Heart left ventricle (tissue), 16 donors: ENCODE results near the gene PRIMA1. TPM values are rescaled to one million over a fixed set of nuclear protein-coding genes. Genes with fewer than 3 reads are reported as not detected.

ENCODE experiments used
- ATAC-seq, 4 donors: fragments of 200-7000 bp; cut with Tn5 transposase; one replicate each; pipeline ENCODE4 v1.9.1; 2020 to 2022; ENCODE audit warnings: moderate library complexity in 4 of 4, mild to moderate bottlenecking in 3 of 4, moderate number of reproducible peaks in 1 of 4
- DNase-seq, 5 donors: peaks; one replicate each; pipeline ENCODE4 v3.0.0-alpha.2; 2020
- H3K27ac ChIP-seq, 12 donors: fragments of 200-600 bp; sonication (generic) in 4 of 12; one replicate each; pipeline versions ENCODE4 v1.5.0 to v1.8.0; 2016 to 2022; ENCODE audit warnings: mild to moderate bottlenecking in 2 of 12
- H3K27me3 ChIP-seq, 9 donors: fragments of 200-600 bp; sonication (generic) in 2 of 9; one replicate each; pipeline versions ENCODE4 v1.5.1 to v1.8.0; 2016 to 2022; ENCODE audit warnings: mild to moderate bottlenecking in 3 of 9
- H3K36me3 ChIP-seq, 9 donors: fragments of 200-600 bp; sonication (generic) in 2 of 9; one replicate each; pipeline versions ENCODE4 v1.5.0 to v1.8.0; 2018 to 2022; ENCODE audit warnings: mild to moderate bottlenecking in 2 of 9
- H3K4me1 ChIP-seq, 12 donors: fragments of 200-600 bp; sonication (generic) in 4 of 12; one replicate each; pipeline versions ENCODE4 v1.5.0 to v1.8.0; 2016 to 2022; ENCODE audit warnings: mild to moderate bottlenecking in 3 of 12
- H3K4me3 ChIP-seq, 12 donors: fragments of 200-600 bp; sonication (generic) in 4 of 12; one replicate each; pipeline versions ENCODE4 v1.5.0 to v1.8.0; 2017 to 2022; ENCODE audit warnings: mild to moderate bottlenecking in 9 of 12, moderate library complexity in 4 of 12
- H3K9me3 ChIP-seq, 12 donors: fragments of 200-600 bp; sonication (generic) in 4 of 12; one replicate each; pipeline versions ENCODE4 v1.5.0 to v1.8.0; 2016 to 2022; ENCODE audit warnings: mild to moderate bottlenecking in 1 of 12
- CTCF ChIP-seq, 12 donors: fragments of 200-600 bp; sonication (generic) in 4 of 12; IDR thresholded peaks; one replicate each; pipeline versions ENCODE4 v1.5.0 to v1.8.0; 2018 to 2022; ENCODE audit warnings: antibody characterized with exemption in 12 of 12, mild to moderate bottlenecking in 5 of 12
- POLR2A ChIP-seq, 2 donors: fragments of 450-650 bp; IDR thresholded peaks; one replicate each; pipeline ENCODE4 v1.6.1; 2017; ENCODE audit warnings: antibody characterized with exemption in 2 of 2, mild to moderate bottlenecking in 2 of 2, moderate library complexity in 2 of 2
- WGBS, 4 donors: extraction: QIAGEN DNeasy Blood & Tissue Kit in 2 of 4; methylation state at CpG; one replicate each; pipeline versions ENCODE4 v1.1.5 to v1.1.7; 2013 to 2018; 5-methylcytosine and 5-hydroxymethylcytosine counted together
- intact Hi-C, 10 donors: fragments of 100-400 bp; cut with DNase I; formaldehyde crosslinking; loops; one replicate each; pipeline versions ENCODE4 v1.11.1 to v1.14.2; 2022
- polyA plus RNA-seq, 2 donors: library from polyadenylated mRNA; stranded (reverse); fragments of 200-250 nt; gene quantifications; one replicate each; pipeline ENCODE4 v1.2.3, GENCODE V29; 2013
- total RNA-seq, 9 donors: library from RNA; depleted of rRNA in 2 of 9; stranded (reverse); fragments of >200 nt in 2 of 9; fragmentation: NEBNext Ultra II Directional in 3 of 9; extraction: Animal tissue kit (Norgen Biotek cat#: 25700) in 3 of 9; gene quantifications; one replicate each; pipeline versions ENCODE4 v1.1.0 to v1.2.4, GENCODE V29; 2016 to 2023
- donor health status: ischemic (EF 13 %, LVEDD 7.1; RV severe dilation, severe dysfunction).
- donor health status: healthy with polysubstance abuse.
- donor health status: DM: no; HTN: yes; CAD: no.
- donor health status: DM: no; HTN: no; CAD: no.
- donor health status: ischemic (EF 25% LVEDD 6.9; RV normal size, moderate dysfunction).
- donor health status: ischemic (EF 25% LVEDD 5.7; RV mildly dilated, moderate dysfunction).
- donor health status: healthy.
- donor health status: DM: yes; HTN: yes; CAD: no.
- donor health status: ischemic (EF 35%, LVEDD 5.7; RV mildly dilated, moderate dysfunction).
- donor health status: nonischemic (EF 11% LVEDD 7.7; RV severe dilation, severe dysfunction).
- donor health status: DM: yes; HTN: yes; CAD: no.
- donor health status: PGD.
- donor health status: ischemic (EF 29% LVEDD 5.4; RV normal size, mild dysfunction).
- donor health status: nonischemic (EF 23%, LVEDD 6.1; RV moderate dilation, normal function).

PRIMA1 gene
- total and polyA plus RNA-seq, 11 donors, result 1.4 to 27.5 (median 5.0) TPM

DNA sequence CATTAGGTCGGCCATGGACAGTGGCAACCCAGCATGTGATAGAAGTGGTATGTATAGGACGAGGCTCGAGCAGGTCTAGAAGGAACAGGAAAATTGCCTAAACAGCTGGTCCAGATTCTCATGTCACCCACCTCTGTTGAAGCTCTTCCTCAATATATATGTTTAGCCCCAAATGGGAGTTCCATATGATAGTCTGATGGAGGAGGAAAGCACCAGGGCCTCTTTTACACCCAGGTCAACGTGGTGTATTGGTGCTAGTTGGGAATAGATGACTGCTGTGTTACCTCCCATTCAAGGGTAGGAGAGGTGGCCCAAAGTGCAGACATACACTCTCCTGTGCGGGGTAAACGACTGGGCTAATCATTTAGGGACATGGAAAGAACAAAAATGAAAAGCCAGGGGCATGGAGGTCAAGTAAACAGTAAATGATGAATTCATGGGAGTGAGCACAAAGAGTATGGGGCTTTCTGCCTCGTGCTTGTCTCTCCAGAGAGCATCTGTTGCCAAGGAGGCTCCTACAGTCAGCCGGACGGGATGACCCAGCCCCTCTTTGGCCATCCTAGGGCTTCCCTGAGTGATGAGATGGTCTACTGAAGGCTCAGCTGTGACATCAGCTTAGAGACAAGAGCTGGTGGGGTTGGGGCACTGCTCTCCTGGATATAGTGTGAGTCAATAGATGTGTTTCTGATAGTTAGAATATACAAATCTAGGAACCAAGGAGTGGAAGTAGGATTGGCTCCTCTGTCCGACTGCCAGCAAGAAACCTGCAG lies 5.5 kb upstream of the PRIMA1 start:
- H3K36me3 ChIP-seq, result no peaks in the 10 kb centered on the region
- intact Hi-C loops, result loop anchor here in 2 of 10 donors (10.0 kb wide), 1 partner anchor 101 kb away; no protein-coding TSS in a partner anchor
- ATAC-seq, result no peak
- no peak overlapping the region for H3K27ac ChIP-seq
- H3K4me1 ChIP-seq, result peaks cover 0 to 10% (median 5%) of the 10 kb centered on the region in 12 donors
- peaks cover 0 to 15% (median 0%) of the 10 kb centered on the region in 9 donors for H3K27me3 ChIP-seq
- no peaks in the 10 kb centered on the region for H3K9me3 ChIP-seq
- no peak for DNase-seq
- H3K4me3 ChIP-seq, result no peak overlapping the region
- TF ChIP-seq CTCF (IDR thresholded peaks at IDR 0.05) (no peak), POLR2A (IDR thresholded peaks at IDR 0.05) (no peak)
- WGBS, 4 donors, result 72 to 84% (median 78%) methylated on average over 10 of the region's 10 CpGs

DNA sequence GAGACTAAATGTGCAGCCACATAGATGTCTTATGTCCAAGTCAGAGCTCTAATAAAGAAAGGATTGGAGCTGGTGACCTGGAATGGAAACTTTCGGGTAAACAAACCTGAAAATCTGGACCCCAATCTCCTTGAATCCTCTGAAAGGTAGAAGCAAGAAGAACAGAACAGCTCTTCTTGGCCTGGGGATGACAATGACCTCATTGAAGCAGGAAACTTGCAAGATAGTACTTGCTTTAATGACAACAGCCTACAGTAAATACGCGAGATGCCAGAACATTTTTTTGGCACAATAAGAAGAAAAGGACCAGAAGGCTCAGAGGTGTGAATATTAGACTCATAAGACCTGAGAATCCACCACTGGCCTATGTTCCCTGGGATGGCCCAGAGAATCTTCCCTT lies 4.1 kb upstream of the PRIMA1 start:
- Histone ChIP-seq H3K9me3 (no peaks in the 10 kb centered on the region), H3K4me3 (no peak overlapping the region), H3K4me1 (peaks cover 0 to 24% (median 5%) of the 10 kb centered on the region in 12 donors), H3K27ac (no peak overlapping the region), H3K27me3 (peaks cover 0 to 23% (median 2%) of the 10 kb centered on the region in 9 donors), H3K36me3 (no peaks in the 10 kb centered on the region)
- intact Hi-C loops, result loop anchor here in 2 of 10 donors (10.0 kb wide), 1 partner anchor 102 kb away; no protein-coding TSS in a partner anchor
- ATAC-seq (no peak), DNase-seq (no peak)
- 70 to 75% (median 73%) methylated on average over 3 of the region's 3 CpGs for WGBS, 4 donors
- TF ChIP-seq CTCF (IDR thresholded peaks at IDR 0.05) (no peak), POLR2A (IDR thresholded peaks at IDR 0.05) (no peak)

- ATAC-seq, result no peak
These were observed 2.7 kb upstream of the PRIMA1 start for GRCh38 chr14:93790966-93791365.

More at GRCh38 chr14:93790966-93791365, 2.7 kb upstream of the PRIMA1 start:
- no peak for TF ChIP-seq POLR2A (IDR thresholded peaks at IDR 0.05)
- no peak for TF ChIP-seq CTCF (IDR thresholded peaks at IDR 0.05)
- Histone ChIP-seq H3K4me3 (no peak overlapping the region), H3K36me3 (no peaks in the 10 kb centered on the region), H3K9me3 (no peaks in the 10 kb centered on the region), H3K27me3 (peaks cover 0 to 35% (median 2%) of the 10 kb centered on the region in 9 donors), H3K4me1 (peaks cover 0 to 24% (median 5%) of the 10 kb centered on the region in 12 donors), H3K27ac (no peak overlapping the region)
- 75 to 82% (median 79%) methylated on average over 3 to 5 of the region's 5 CpGs for WGBS, 4 donors
- no peak for DNase-seq
- intact Hi-C loops, result loop anchor here in 2 of 10 donors (10.0 kb wide), 1 partner anchor 104 kb away; no protein-coding TSS in a partner anchor
